Measurements from ENCODE around the gene RNF168.

- TF ChIP-seq CTCF (IDR thresholded peaks at IDR 0.05) = no peak
- TF ChIP-seq POLR2AphosphoS5 (IDR thresholded peaks at IDR 0.05) = no peak
- no peak for TF ChIP-seq POLR2A (IDR thresholded peaks at IDR 0.05)
These were observed 20.3 kb upstream of the RNF168 start for GRCh38 chr3:196523841-196524240.
